Daoy (cell line): ENCODE measurements around the gene EEPD1. TPM values are rescaled to one million over a fixed set of nuclear protein-coding genes. Genes with fewer than 3 reads are reported as not detected.
A peak's percentile ranks its signal among the peaks of the same experiment; 100 is the strongest.

ENCODE experiments used
- DNase-seq: peaks from one replicate; pipeline ENCODE4 v3.0.0-alpha.2; 2015; ENCODE audit warnings: low read depth
- total RNA-seq: library from RNA; depleted of rRNA; stranded (reverse); fragments of >200 nt; shearing (Covaris generic); gene quantifications from 2 replicates; pipeline ENCODE4 v1.2.3, GENCODE V29; 2014

EEPD1 gene
- total RNA-seq, 1 experiment from 2014 or later = 10.7 TPM

DNA sequence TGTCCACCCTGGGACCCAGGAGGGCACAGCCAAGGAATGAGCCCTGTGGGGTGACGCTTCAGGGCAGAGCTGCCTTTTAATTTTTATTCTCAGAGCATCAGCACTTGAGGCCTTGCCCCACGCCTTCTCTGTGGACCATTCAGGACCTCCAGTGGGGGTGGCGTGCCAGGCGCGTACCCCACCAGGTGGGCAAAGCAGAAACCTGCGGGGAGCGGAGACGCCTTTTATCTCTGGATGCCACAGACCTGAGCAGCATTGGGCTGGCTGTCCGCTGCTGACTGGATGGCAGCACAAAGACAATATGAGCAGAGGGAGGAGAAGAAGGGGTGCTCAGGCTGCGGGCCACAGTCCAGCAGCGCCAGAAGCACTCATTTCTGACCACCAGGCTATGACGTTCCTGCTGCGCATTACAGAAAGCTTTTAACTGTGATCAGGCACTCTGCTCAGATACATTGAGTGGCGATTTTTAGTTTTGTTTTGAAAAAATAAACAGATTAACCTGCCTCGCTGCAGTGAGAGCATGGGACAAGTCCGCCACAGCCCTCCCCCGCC lies 146.2 kb downstream of the EEPD1 start:
- no peak for DNase-seq

DNA sequence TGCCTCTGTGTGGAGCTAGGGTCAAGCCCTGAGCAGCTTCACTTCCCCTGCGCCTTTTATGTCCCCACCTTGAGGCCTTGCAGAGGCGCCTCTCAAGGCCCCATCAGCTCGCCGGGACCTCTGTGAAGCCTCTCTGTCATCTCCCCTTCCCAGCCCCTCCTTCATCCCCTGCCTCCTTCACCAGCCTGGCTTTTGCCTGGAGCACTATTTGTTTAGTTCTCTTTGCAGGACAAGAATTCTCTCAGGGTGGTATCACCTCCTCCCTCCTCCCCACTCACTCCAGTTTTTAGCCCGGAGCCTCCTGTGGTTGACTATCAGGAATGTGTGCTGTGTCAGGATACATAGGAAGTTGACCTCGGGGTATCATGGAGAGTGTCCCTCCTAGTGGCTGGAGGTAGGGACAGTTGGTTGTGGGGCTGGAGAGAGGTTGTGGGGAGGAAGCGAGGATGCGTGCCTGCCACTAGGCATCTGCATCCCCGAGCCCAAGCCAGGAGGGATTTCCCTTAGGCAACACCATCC lies 146.8 kb downstream of the EEPD1 start:
- DNase-seq = no peak

DNA sequence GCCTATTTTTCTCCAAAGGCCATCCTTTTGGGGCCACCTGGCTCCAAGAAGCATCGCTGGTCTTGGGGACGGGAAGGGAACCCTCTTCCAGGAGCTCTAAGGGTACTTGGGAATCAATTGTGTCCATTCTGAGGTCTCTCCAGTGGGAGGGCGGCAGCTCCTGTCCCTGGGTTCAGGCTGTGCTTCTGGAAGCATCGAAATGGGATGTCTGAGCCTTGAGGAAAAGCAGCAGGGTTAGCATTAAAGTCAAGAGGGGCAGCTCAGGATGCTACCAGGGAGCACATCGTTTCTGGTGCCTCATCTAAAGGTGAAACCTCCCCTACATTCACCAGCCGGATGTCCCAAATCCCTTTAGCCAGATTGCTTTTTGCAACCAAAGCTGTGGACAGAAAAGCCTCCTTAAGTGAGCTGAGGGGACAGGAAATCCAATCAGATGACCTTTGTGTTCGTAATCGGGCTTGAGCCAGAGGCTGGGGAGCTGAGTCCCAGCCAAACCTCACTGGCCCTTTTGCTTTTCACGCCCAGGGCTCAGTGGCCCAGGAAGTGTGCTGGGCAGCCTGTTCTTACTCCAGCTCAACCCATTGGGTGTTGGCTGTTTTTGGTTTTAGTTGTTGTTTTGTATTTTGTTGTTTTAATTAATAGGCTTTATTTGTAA lies 147.8 kb downstream of the EEPD1 start:
- no peak for DNase-seq

DNA sequence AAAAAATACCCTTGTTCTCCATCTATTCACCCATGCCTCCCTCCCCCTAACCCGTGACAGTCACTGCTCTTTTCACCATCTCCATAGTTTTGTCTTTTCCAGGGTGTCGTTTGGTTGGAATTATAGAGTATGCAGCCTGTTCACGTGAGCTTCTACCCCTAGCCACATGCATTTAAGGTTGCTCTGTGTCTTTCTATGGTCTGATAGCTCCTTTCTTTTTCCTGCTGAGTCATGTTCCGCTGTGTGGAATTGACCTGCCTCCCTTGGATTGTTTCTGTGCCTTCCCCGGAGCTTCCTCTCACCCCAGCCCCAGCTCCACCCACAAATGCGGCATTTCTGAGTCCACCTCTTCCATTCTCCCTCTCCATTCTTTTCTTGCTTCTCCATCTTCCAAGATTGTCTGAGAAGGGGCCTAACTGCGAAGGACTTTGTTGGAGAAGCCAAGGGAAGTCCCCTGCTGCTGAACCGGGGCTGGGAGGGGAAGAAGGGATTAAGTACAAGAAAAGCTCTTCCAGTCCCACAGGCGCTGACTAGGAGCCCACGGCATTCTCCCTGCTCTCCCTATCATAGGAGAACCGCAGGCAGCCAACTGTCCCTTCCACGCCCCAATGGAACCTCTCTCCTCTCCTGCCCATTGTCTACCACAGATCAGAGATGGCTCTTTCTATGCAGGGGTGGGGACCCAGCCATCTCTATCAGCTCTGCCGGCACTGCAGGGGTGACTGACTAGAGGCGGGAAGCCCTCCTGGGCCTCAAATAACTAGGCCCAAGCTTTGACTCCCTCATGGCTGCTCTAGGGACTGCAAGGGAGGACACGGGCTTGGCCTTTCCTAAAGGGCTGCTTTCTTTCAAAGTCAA lies 149.1 kb downstream of the EEPD1 start:
- peak; percentile 69 for DNase-seq

DNA sequence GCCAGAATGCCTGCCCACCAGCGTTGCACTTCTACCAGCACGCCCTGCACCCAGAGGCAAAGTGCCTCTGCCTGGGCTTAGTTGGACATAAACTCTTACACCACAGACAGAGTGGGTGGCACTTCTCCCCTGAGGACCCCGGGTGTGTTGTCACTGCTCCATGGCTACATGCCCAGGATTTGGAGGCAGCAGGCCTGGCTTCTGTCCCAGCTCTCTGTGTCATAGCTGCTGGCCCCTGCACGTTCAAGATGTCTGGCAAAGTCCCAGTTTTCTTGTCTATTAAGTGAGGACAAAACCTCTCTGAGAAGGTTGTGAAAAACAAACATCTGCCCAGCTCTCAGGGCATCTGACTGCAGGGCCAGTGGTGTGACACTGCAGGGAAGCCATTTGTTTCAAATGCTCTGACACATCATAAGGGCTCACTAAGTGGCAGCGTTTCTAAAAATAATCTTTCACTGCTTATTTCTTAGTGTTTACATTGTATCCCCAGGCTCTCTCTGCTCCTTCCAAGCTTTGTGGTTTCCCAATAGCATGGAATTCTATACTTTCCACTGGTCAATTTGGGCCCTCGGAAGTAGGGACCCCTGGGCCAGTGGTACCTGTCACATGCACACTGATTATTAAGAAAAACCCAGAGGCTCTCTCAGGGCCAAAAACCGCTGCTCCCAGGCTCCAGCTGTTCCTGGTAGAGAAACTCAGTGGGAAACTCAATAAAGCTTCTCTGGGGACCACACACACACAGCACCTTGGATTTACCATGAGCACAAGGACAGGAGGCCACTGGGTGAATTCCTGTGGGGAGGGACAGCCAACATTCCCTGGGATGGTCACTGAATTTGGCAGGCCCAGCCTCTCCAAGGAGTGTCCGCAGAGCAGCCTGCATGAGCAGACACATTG lies 150.4 kb downstream of the EEPD1 start:
- DNase-seq = peak; percentile 95

DNA sequence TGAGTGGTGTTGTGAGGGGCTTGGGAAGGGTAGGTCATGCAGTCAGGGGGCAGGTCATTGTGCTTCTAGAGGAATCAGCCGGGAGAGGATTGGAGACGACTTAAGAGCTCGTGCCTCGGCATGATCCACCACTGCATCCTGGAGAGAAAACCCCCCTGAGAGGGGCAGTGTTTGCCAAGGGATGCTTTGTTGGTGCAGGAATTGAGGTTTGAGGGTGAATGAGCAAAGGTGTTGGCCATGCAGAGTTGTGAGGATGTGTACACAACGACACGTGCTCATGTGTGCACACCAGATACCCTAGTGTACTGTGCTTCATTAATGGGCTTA lies 151.0 kb downstream of the EEPD1 start:
- no peak for DNase-seq

DNA sequence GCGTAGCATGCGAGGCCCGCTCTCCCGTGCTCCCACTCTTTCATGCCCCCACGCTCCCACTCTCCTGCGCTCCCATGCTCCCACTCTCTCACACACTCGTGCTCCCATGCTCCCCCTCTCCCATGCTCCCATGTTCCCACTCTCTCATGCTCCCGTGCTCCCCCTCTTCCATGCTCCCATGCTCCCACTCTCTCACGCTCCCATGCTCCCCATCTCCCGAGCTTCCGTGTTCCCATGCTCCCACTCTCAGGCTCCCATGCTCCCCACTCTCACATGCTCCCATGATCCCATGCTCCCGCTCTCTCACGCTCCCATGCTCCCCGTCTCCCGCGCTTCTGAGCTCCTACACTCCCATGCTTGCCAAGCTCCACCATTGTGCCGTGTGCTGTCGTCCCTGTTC lies 152.2 kb downstream of the EEPD1 start:
- DNase-seq = no peak

DNA sequence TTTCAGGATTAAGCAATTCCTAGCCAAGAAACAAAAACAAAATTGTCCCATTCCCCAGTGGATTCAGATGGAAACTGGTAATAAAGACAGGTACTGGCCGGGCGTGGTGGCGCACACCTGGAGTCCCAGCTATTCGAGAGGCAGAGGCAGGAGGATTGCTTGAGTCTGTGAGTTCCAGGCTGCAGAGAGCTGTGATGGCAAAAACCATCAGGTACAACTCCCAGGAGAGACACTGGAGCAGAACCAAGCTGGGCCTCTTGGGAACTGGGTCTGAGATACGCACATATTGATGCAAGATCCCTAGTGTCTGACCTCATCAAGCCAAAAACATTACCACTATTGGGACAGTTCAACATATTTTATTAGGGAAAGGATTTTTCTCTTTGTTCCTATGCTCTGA lies 152.6 kb downstream of the EEPD1 start:
- DNase-seq = no peak

DNA sequence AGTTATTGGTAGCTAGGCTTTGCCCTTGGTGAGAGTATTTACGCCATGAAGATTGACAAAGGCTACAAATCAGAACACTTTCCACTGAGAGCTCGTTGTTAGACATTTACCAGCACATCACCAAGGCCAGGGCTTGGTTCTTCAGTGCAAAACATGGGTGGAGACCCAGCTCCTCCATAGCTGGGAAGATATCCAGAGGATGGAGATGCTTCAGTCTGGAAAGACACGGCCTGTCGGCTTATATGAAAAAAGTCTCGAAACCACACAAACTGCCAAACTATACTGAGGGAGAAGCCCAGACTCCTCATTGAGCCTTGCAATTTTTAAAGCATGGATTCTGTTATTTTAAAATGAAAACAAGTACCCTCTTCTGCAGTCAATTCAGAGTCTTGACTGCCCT lies 153.2 kb downstream of the EEPD1 start:
- no peak for DNase-seq

DNA sequence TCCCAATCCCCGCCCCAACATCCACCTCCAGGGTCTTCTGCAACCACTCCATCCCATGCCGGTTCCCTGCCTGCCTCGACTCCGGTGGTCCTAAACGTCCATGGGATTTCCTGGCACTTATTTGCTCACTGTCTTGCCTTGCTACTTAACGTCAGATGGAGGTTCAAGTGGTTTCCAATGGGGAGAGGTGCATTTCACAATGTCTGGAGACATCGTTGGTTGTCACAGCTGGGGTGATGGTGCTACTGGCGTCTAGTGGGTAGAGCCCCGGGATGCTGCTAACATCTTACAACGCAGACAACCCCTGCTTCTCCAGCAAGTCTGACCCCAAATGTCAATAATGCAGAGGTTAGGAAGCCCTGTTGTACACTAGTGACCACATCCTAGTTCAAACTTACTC lies 153.7 kb downstream of the EEPD1 start:
- DNase-seq = no peak

DNA sequence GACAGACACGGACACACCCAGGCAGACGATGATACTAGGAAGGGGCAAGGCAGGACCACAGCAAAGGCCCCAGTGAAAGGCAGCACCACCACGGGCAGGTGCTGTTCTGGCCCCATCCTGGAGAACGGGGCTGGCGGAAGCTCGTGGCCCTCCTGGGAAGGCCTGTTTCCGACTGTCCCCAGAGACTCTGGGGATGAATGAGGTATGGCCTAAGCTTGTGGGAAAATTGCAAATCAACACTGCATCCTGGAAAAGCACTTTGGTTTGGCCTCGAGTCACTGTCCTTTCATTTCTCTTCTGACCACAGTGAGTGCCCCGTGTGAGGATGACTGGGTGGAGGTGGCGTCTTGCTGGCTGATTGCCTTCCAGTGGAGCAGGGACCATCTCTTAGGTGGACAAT lies 155.0 kb downstream of the EEPD1 start:
- DNase-seq = no peak

DNA sequence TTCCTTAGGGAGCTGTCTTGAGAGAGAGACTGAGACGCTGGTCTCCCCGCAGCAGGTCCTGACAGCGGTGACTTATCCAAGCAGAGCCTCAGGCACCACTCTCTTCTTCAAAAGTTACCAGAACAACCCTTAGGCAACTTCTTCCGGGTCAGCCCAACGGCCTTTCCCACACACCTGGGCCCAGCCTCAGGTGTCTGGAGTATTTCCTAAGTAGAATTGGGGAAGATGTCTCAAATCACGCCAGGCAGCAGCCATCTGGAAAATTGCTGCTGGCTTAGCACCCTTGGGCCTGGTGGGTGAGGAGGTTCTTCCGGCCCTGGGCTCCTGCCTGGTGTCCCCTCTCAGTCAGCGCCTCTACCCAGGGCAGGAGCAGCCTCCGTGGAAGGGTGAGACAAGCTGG lies 156.2 kb downstream of the EEPD1 start:
- no peak for DNase-seq

DNA sequence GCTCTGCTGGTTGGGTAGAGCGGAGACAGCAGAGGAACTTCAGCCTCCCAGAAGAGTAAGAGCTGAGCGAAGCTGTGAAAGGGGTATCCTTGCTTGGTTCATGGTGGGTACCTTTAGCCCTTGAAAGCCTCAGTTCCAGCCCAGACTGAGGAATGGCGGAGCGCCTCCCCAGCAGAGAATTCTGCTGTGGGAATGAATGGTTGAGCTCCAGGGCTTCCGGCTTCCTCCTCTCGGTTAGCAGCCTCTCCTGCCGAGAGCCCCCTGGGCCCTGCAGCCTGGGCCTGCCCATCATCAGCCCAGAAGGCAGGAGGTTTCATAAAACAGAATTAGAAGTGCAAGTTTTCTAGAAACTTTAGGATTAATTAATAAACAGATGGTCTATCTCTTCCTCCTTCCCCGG lies 156.7 kb downstream of the EEPD1 start:
- no peak for DNase-seq

DNA sequence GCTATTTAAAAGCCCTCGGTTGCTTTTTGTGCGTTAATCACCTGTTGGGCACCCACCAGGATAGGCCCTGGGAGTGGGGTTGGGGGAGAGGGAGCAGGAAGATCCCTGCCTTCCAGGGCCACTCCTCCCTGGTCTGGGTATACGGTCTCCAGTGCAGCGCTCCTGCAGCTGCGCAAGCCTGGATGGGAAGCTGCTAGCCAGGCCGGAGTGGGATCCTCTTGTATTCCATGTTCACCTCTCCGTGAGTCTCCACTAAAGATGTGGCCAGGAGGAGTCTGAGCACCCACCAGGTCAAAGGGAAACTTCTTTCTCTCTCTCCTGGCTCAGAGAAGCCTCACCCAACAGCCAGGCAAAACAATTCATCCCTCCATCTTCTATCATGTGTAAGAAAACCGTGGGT lies 157.8 kb downstream of the EEPD1 start:
- DNase-seq = no peak

DNA sequence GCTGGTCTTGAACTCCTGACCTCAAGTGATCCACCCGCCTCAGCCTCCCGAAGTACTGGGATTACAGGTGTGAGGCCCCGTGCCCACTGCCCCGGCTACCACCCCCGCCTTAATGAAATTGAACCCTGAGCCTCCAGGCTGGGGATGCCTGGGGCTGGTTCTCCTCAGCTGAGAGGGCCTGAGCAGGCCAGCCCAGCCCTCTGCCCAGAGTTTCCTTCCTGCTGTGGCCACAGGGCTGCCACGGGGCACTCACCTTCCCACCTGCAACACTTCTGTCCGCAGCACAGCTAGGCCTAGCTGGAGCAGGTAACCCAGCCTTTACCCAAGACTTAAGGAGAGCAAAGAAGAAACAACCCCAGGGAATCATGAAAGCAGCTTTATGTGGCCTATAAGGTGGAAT lies 158.5 kb downstream of the EEPD1 start:
- DNase-seq = no peak

DNA sequence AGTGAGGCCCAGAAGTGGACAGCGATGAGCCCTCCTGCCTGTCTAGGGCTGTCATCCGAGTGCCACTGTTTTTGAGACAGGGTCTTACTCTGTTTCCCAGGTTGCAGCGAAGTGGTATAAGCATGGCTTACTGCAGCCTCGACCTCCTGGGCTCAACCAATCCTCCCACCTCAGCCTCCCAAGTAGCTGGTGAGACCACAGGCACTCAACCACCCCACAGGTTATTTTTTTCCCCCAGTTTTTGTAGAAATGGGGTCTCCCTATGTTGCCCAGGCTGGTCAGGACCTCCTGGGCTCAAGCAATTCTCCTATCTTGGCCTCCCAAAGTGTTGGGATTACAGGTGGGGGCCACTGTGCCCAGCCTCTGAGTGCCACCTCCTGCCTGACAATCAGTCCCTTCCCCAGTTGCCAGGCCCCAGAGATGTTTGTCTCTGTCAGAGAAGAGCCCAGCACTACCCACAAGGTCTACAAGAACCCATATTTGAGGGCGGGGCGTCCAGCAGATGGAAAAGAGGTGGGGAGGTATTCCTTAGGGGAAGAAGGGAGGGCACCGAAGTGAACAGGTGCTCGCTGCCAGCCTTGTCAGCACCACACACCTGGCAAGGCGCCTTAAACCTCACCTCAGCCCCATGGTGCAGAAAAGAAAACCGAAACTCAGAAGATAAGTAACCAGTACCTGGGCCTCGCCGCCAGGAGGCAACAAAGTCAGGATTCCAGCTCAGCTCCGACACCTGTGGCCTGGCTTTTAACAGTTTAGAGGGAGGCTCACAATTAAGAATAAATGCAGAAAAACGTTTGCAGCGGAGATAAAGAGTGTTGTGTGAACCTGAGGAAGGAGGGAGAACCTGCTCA lies 159.2 kb downstream of the EEPD1 start:
- peak; percentile 56 for DNase-seq

DNA sequence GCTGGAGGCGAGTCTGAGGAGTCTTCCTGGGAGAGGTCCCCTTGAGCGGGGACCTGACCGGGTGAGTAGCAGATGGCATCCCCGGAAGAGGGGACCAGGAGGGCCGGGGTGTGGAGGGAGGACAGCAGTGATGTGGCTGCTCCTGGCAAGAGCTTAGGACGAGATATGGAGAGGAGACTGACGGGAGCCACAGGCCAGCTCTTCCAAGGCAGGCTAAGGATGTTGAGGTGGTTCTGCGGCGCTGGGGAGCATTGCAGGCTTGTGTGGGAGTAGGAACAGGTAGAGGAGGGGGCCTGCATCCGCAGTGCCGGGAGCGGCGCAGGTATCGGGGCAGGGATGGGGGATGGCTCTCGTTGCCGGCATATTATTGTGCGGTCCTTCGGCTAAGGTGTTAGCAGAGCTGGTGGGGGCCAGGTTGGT lies 159.9 kb downstream of the EEPD1 start:
- DNase-seq = no peak

DNA sequence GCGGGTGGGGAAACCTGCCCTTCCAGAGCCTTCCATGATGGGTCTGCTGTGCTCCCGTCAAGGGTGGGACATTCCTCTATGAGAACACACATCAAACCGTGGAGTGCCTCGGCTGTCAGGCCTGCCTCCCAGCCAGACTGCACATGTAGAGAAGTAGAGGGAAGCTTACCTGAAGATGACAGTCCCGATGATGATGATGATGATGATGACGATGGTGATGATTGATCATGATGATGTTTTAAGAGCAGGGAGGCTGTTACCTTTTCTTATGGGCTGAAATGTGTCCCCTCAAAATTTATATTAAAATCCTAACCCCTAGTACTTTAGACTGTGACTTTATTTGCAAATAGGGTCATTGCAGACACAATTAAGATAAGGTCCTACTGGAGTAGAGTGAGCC lies 160.6 kb downstream of the EEPD1 start:
- no peak for DNase-seq

DNA sequence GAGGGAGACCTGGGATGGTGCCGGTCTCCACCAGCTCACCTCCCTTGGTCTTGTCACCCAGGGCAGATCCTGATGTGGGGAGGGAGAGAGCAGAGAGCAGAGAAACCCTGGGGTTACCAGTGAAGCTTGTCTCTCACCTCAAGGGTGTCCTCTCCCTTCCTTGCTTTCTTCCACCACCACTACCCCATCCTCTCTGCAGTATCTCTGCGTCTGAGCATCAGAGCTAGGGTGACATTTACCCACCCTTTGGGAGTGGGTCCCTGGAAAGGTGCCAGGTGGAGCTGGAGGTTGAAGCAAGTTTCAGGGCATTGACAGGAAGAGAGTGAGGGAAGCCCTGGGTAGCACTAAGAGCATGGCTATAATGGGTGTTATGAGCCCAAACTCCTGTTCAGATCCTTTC lies 161.4 kb downstream of the EEPD1 start:
- no peak for DNase-seq

DNA sequence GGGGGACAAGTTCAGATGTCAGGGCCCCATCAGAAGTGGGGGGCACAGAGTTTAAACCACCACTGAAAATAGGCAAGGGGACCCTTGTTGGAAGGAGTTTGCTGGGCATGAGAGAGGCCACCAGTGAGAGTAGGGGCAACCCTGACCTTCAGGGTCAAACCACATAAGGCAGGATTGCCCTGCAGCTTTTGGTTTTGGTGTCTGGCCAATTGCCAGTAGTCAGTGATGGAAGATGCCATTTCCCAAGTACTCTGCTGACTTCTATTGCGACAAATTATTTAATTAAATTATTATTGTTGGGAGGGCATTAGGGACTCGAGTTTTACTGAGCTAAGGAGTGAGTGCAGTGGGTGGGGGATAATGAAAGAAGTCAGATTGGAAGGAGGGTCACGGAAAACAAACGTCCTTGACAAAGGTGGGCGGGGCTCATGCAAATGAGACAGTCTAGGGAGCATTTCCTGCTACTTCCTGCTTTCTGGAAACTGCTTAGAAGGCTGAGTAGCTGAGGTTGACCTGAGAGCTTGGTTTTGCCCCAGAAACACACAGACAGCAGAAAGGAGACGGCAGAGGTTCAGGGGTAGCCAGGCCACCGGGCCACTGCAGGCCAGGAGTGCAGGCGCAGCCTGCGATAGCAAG lies 162.4 kb downstream of the EEPD1 start:
- no peak for DNase-seq

DNA sequence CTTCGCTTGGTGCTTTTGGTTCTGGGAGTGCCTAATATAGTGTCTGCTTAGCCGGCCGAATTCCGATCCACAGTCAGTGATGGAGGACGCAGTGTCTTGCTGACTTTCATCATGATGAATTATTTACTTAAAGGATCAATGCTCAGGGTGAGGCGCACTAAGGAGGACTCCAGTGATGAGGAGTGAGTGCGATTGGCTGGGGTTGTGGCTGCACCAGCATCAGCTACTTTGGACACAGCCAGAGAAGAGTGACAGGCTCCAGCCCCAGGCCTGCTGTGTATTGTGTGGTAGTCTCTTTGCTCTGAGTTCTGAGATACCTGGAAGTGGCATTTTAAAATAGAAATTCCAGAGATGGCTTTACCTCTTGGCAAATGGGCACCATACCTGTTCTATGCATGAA lies 163.3 kb downstream of the EEPD1 start:
- DNase-seq = no peak
